Fibroblast of skin of right quadriceps (primary cell): Measurements from ENCODE around the gene ASS1.
A peak's percentile ranks its signal among the peaks of the same experiment; 100 is the strongest.

Experiments used
- DNase-seq: peaks from one replicate; pipeline ENCODE4 v3.0.0-alpha.2; 2013

Gene ASS1

DNA sequence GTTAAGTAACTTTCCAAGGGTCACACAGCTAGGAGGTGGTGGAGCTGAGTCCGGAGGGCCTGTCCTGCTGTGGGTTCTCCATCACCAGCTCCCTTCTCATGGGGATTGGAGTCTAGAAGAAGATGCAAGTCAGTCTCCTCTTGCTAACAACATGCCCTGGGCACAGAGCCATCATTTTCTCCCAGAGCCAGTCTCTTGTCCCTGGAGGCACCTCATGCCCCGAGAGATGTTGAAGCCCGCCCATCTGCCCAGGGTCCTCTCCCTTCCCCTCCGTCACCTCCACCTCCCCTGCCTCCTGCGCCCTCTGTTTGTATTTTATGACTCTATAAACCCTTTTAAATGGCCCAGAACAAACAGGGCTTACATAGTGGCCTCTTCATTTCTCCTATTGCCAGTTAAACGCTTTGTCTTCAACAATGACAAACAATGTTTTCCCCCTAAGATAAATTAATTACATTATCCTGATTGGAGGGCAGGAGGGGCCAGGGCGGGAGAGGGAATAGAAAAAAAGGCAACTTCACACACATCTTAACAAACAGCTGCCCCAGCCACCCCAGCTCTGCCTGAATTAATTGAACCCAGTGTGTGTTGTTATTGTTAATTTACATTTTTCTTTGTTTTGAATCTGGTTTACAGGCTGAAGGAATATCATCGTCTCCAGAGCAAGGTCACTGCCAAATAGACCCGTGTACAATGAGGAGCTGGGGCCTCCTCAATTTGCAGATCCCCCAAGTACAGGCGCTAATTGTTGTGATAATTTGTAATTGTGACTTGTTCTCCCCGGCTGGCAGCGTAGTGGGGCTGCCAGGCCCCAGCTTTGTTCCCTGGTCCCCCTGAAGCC, 55.8 kb downstream of the ASS1 start:
- DNase-seq = no peak

DNA sequence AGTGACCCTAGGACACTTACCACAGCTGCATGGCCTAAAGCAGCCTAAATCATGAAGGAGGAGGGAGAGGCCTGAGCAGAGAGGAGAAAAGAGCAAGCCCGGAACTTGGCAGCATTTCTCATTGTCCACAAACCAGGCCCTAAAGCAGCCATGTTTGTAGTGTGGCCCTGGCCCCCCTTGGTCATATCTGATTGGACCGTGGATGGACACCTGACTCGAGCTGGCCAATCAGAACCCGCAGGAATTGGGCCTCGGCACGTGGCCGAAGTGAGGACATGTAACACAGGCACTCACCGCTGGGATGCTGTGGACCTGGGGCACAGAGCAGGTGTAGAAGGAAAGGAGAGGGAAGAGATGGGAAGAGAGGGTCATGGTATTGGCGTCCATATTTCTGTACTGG, 56.9 kb downstream of the ASS1 start:
- no peak for DNase-seq

DNA sequence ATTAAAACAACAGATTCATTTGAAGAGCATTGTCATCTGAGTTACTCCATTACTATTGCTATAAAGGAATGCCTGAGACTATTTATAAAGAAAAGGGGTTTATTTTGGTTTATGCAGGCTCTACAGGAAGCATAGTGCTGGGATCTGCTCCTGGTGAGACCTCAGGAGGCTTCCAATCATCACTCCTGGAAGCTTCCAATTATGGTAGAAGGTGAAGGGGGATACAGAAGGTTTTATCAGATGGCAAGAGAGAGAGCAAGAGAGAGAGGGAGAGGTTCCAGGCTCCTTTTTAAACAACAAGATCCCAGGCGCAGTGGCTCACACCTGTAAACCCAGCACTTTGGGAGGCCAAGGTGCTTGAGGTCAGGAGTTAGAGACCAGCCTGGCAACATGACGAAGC, 63.5 kb downstream of the ASS1 start:
- no peak for DNase-seq

DNA sequence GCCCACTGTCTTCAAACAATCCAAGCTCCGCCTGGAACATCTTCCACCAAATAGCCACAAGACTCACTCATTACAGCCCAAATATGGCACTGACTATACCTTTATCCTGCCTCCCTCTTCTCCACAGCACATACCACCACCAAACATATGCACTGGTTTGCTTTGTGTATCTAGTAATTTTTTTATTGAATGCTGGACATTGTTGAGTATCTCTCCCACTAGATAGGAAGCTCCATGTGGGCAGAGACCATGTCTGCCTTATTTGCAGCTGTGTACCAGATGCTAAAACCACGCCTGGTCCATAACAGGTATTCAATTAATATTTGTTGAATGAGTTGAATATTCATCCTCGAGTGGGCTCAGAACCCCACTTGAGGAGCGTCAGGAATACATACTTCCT, 67.4 kb downstream of the ASS1 start:
- DNase-seq = no peak

DNA sequence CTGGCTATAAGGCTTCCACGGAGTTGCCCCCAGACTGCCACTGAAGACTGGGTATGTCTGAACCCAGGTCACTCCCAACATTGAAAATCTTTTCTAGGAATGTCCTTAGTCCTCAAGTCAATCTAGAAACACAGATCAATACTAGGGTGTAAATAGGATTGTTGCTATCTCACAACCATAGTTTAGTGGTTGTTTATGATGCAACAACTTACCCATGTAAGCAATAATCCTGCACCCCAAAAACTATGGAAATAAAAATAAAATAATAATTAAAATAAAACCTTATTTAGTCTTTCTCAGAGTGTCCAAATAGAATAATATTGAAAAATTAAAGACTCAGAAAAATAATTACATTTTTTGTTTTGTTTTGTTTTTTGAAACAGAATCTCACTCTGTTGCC, 68.3 kb downstream of the ASS1 start:
- no peak for DNase-seq

DNA sequence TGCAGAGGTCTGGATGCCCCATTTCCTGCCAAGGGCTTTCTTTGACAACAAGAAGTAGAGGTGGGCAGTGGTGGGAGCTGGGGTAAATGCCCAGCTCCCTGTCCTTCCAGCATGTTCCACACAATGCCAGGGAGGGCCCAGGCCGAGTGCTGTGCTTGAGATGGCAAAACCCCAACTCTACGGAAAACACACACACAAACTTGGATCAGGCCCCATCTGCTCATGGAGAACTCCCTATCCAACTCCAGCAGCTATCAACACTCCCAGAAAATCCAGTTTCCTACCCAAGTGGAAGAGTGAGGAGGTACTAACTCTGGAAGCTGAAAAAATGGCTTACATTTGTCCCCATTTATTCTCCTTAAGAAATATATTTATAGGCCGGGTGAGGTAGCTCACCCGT, 73.5 kb downstream of the ASS1 start:
- DNase-seq = no peak

DNA sequence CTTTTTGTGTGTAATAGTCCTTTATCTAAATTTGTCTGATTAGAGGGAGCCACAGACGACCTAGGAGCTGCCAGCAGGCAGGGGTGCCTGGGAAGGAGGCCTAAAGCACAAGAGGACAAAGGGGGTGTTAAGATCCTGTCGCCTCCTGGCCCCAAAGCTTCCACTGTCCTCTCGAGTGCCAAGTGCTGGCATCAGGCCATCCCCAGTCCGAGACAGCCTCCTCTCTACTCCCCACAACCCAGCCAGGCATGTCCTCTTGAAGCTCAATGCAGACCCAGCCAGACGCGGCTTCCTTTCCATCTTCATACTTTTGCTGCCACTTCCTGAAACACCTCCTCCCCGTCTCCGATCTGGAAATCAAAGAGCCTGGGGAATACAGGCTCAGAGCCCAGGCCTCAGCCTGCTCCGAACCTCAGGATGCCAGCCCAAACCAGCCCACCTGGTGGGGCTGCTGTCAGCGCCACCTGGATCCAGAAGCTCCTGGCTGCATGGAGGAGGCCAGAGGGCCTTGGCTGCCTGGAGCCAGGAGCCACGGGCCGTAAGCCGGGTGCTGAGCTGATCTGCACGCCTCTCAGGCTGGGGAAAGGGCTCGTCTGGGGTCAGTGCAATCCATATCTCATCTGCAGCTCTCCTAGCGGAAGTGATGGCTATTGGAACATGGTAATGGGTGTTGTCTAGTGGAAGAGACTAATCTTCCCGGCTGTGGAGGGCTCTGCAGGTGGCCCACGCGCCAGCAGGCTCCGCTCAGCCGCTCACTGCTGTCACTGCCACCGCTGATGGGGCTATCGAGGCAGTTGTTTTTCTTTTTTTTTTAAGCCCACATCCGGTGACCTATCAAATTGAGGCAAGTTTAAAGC, 74.4 kb downstream of the ASS1 start:
- DNase-seq = no peak

DNA sequence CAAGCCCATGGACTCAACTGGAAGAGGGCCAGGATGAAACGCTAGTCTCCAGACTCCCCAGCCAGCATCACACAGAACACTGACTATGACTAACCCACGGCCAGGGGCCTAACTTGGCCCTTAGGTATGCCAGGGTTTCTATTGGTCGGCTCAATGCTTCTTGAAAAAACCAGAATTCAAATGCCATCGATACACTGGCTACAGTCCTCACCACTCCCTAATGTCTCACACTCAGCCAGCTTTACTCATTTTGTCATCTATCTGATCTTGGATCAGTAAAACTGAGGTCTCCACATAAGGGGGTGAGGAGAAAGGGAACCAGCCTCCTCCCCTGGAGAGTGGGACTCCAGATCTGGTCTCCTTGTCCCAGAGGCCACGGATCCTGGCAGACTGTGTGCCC, 75.2 kb downstream of the ASS1 start:
- no peak for DNase-seq

DNA sequence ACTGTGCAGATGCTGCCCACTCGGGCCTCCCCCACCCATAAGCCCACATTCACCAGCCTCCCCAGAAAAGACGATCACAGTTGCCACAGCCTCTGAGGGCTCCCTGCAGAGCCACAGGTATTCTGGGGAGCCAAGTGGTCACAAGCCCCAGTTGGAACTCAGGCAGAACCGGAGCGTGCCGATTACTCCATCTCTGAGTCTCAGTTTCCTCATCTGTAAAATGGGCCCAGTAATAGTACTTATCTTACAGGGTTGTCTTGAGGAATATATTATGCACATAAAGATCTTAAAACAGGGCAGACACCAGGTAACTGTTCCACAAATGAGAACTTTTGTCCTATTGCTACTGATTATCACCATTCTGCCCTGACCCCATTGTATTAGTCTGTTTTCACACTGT, 77.0 kb downstream of the ASS1 start:
- no peak for DNase-seq

DNA sequence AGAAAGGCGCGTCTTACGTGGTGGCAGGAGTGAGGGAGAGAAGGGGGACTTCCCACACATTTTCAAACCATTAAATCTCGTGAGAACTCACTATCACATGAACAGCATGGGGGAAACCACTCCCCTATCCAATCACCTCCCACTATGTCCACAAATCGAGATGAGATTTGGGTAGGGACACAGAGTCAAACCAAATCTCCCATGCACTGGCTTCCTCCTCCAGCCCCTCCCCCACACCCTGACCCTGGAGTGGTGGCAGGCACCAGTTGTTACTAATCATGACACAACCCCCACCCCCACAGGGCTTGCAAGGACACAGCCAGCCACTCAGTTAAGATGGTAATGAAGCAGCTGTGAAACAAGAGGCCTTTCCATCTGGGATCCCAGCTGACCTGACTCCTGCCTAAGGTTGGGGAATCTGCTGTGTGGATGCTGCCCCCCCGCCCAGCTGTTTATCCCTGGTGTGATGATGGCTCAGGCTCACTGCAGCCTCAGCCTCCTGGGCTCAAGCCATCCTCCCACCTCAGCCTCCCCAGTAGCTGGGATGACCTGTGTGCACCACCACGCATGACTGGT, 77.6 kb downstream of the ASS1 start:
- no peak for DNase-seq

DNA sequence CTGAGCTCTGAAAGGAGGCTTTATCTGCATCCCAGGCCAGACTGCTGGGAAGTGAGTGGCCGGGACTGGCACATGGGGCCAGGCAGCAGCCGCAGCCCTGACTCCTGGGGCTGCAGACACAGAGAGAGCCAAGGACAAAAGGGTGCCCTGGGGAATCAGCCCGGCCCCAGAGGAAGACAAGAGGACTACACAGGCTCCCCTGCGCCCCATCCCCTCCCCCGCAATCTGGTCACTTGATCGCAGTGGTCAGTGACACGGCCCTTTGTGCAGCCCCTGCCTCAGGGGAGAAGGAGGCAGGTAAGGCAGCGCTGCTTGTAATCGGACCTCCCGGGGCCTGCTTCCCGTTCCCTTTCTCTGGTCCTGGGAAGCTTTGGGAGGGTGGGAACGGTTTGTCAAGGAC, 79.2 kb downstream of the ASS1 start:
- DNase-seq = no peak

DNA sequence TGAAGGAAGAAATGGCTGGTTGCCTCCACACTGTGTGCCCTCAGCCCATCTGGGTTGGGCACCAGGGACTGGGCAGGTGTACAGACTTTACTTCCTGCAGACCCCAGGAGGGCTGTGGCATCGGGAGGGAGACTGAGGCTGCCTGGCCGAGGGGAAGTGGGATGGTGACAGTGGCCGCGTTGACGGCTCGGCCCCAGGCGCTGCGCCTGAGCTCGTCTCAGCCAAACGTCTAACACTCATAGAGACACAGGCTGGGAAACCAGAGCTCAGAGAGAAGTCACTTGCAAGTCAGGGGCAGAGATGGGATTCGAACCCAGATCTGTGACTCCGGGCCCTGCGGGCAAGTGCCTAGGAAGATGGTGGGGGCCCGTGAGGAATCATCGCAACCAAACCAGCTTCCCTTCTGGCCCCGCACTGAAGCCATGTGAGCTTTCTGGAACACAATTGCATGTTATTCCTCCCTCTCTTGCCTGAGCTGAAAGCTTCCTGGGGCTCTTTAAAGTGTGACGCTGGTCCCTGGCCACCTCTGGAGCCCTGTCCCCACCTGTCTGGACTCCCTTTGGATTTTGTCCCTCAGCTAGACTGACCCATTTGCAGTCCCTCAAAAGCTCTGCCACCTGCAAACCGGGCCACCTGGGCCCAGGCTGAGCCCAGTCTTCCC, 81.6 kb downstream of the ASS1 start:
- DNase-seq = no peak

DNA sequence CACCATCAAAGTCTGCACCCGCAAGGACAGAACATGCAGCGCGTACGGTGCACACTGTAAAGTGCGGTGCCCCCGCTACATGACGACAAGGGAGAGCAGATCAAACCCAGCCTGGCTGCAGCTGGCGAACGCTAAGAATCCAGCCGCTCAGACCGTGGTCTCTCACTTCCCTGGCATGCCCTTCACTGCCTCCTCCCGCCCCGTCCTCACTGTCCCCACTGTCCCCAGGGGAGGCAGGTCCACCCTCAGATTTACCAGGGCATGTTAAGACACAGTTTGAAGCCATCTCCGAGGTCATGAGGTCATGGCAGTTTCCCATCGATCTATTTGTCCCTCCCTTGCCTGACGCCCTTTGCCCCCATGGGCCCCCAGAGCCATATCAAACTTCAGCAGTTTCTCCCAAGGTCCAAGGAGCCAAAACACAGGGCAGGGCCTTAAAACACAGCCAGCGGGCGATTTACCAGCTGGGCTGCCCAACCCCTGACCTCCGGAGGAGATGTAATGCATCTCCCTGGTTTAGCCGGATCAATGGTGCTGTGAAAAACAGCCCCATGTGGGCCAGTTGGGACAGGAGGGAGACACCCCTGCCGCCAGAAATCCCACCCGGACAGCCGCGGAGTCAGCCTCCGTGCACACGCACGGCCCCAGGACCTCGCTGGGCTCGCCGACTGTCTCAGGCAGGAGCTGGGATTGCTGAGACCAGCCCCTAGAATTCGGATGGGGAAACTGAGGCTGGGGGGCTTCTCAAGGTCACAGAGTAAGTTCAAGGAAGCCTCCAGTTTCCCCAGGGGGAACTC, 82.3 kb downstream of the ASS1 start:
- DNase-seq = no peak

DNA sequence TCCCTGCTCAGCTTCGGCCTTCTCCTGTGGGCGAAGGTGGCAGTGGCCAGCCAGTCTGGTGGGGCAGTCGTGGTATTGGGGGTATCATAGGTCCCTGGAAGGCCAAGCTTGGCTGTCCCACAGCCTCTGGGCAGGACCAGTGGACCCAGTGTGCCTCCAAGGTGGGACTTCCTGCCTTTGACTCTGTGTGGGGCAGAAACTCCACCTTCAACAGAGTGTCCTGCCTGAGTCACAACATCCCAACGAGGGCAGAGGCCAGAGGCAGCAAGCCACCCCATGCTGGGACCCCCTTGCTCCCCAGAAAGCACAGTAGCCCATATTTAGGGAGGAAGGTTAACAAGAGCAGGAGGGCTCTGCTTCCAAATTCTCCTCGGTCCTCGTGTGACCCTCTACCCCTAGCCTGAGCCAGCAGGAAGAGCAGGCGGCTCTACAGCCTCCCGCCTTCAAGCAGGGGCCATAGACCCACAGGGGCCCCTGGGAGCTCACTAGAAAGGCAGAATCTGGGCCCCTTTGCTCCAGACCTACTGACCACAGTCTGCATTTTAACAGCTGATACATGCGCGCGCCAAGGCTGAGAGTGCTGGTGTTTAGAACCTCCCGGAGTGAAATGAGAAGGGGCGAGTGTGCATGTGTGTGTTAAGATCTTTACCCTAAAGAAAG, 83.0 kb downstream of the ASS1 start:
- no peak for DNase-seq

DNA sequence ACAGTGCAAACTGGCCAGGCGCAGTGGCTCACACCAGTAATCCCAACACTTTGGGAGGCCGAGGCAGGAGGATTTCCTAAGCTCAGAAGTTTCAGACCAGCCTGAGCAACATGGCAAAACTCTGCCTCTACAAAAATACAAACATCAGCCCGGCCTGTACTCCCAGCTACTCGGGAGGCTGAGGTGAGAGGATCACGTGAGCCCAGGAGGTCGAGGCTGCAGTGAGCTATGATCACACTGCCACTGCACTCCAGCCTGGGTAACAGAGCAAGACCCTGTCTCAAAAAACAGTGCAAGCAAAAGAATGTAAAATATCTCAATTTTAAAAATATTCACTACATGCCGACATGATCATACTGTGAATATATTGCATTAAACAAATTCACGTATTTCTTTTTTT, 83.9 kb downstream of the ASS1 start:
- no peak for DNase-seq

DNA sequence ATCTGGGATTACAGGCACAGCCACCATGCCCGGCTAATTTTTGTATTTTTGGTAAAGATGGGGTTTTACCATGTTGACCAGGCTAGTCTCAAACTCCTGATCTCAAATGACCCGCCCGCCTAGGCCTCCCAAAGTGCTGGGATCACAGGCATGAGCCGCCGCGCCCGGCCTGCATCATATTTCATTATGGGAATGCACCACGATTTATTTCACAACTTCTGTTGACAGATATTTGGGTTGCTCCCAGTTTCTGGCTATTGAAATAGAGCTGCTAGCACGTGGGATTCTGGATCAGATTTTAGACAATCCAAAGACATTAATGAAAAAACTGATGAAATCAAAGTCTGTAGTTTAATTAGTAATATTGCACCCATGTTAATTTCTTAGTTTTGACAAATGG, 86.2 kb downstream of the ASS1 start:
- peak; percentile 64 for DNase-seq

DNA sequence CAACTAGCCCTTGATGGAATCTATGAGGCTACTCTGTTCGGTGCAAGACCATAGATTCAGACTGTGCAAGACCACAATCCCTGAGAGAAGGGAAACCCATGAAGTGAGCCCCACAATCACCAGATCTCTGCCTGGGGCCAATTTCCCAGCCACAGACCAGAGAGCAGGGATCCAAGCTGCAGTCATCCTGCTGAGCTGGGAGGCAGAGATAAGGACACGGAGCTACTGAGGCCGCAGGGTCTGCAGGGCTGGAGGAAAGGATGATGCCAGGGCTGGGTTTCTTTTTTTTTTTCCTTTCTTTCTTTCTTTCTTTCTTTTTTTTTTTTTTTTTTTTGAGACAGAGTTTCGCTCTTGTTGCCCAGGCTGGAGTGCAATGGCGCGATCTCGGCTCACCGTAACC, 86.9 kb downstream of the ASS1 start:
- no peak for DNase-seq

DNA sequence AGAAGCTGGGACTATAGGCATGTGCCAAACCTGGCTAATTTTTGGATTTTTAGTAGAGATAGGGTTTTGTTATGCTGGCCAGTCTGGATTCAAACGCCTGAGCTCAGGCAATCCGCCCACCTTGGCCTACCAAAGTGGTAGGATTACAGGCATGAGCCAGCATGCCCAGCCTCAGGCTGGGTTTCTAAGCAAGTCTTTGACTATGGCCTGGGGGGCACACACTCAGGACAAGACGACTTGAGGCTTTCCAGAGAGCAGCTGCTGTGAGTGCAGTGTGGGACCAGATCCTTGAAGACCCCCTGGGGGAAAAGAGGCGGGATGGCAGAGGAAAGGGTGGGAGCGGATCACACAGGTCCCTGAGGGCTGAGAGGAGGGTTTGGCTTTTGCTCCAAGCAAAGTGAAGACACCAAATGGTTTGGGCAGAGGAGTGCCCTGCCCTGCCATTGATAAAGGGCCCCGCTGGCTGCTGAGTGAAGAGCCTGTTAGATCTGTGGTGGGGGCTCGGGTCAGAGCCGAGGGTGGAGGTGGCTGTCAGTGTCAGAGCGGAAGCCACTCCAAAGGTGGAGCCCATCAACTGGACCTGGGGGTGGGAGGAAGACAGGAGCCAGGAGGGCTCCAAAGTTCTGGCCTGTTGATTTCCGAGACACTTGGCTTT, 87.8 kb downstream of the ASS1 start:
- DNase-seq = no peak

DNA sequence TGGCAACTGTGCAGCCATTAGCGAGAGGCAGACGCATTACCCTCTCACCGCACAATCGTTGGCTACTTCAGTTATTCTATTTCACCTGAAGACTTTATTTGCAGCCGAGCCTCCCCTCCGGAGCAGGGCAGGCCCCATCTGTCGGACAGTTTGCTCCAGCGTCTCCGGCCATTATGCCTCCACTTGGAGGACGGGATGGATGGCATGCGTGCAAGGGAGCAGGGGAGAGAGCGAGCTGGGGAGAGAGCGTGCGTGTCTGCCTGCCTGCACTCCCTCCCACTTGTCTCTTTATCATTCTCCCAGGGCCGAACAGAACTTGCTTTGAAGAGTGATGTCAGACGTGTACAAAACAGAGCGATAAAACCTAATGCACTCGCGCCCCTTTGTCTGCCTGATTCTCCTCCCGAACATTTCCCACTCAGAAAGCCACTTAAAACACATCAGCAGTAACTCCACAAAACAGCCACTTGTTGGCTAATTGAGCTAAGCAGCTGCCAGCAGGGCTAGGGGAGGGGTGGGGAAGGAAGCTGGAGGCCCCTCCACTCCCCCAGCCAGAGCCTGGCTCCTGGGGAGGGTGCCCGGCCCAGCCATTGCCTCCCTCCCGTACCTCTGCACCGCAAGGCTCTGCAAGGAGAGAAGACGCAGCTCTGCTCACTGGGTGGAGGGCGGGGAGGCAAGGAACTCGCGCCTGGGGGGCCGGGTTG, 91.2 kb downstream of the ASS1 start:
- peak; percentile 43 for DNase-seq

DNA sequence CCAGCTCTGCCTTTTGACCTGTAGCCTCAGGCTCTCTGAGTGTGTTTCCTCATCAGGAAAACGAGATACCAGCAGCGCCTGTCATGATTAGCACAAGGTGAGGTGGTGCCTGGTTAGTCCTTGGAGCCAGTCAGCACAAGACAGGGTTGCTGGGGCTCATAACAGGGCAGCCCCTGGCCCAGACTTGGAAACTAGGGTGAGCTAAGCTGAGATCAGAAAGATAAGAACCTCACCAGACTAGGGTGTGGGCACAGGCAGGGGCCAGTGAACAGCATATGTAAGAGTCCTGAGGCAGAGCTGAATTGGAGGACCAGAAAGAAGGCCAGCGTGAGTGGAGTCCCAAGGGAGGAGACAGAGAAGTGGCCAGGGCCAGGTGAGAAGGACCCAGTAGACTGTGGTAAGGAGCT, 91.9 kb downstream of the ASS1 start:
- no peak for DNase-seq
